ENCODE results near the gene MAN1A2. TPM values are rescaled to one million over a fixed set of nuclear protein-coding genes. Genes with fewer than 3 reads are reported as not detected.

MAN1A2 gene
- total RNA-seq, result 10 to 100 TPM; 36.9 to 65.4 (median 42.3) TPM

GRCh38 chr1:117367046-117368025, at the start of gene MAN1A2:
MAN1A2 (plus strand) TSS chr1:117367449; CDS start chr1:117368184, 735 bp downstream.
- no peak for TF ChIP-seq CTCF (IDR thresholded peaks at IDR 0.05; ENCODE audit: low read depth)

GRCh38 chr1:117318011-117318410, 49.2 kb upstream of the MAN1A2 start:
- no peak for TF ChIP-seq CTCF (IDR thresholded peaks at IDR 0.05; ENCODE audit: low read depth)

- TF ChIP-seq CTCF (IDR thresholded peaks at IDR 0.05; ENCODE audit: low read depth), result no peak
Measured at GRCh38 chr1:117318426-117318825, 48.8 kb upstream of the MAN1A2 start.

GRCh38 chr1:117320515-117320914, 46.7 kb upstream of the MAN1A2 start:
- no peak for TF ChIP-seq CTCF (IDR thresholded peaks at IDR 0.05; ENCODE audit: low read depth)

- no peak for TF ChIP-seq CTCF (IDR thresholded peaks at IDR 0.05; ENCODE audit: low read depth)
Measured at GRCh38 chr1:117321680-117322609, 45.3 kb upstream of the MAN1A2 start.

GRCh38 chr1:117324357-117324756, 42.9 kb upstream of the MAN1A2 start:
- TF ChIP-seq CTCF (IDR thresholded peaks at IDR 0.05; ENCODE audit: low read depth), result no peak

GRCh38 chr1:117327011-117327410, 40.2 kb upstream of the MAN1A2 start:
- TF ChIP-seq CTCF (IDR thresholded peaks at IDR 0.05; ENCODE audit: low read depth), result no peak
